GM23338 (cell line): ENCODE results near the gene SELENOS. TPM values are rescaled to one million over a fixed set of nuclear protein-coding genes. Genes with fewer than 3 reads are reported as not detected.

ENCODE experiments used
- ATAC-seq: fragments of 200-7000 bp; cut with Tn5 transposase; 3 replicates; pipeline ENCODE4 v1.9.1; 2020
- DNase-seq: peaks from one replicate; pipeline ENCODE4 v3.0.0-alpha.2; 2015; ENCODE audit warnings: low spot score
- H2AFZ ChIP-seq: fragments of 200-600 bp; sonication (generic); 2 replicates; pipeline ENCODE4 v1.8.0; 2016; ENCODE audit warnings: antibody characterized with exemption, mild to moderate bottlenecking, moderate library complexity
- H3F3A ChIP-seq: fragments of 200-600 bp; sonication (generic); replicated peaks from 2 replicates; pipeline ENCODE4 v1.8.0; 2017; ENCODE audit warnings: antibody characterized with exemption, mixed run types, low read depth
- H3K27ac ChIP-seq: fragments of 200-600 bp; sonication (generic); 2 replicates; pipeline ENCODE4 v1.6.1; 2016; ENCODE audit warnings: low read depth
- H3K27me3 ChIP-seq: fragments of 200-600 bp; sonication (generic); 2 replicates; pipeline ENCODE4 v1.8.0; 2016; ENCODE audit warnings: mild to moderate bottlenecking, mixed run types, moderate library complexity; ENCODE audit not compliant: insufficient read depth
- H3K36me3 ChIP-seq: fragments of 200-600 bp; sonication (generic); 2 replicates; pipeline ENCODE4 v1.8.0; 2016; ENCODE audit warnings: mild to moderate bottlenecking; ENCODE audit not compliant: insufficient read depth
- H3K4me1 ChIP-seq: fragments of 200-600 bp; sonication (generic); 2 replicates; pipeline ENCODE4 v1.8.0; 2016; ENCODE audit warnings: mild to moderate bottlenecking, moderate library complexity; ENCODE audit not compliant: insufficient read depth
- H3K4me2 ChIP-seq: fragments of 200-600 bp; sonication (generic); 2 replicates; pipeline ENCODE4 v1.7.1; 2017; ENCODE audit warnings: mixed run types
- H3K4me3 ChIP-seq: fragments of 200-600 bp; sonication (generic); 2 replicates; pipeline ENCODE4 v1.6.1; 2016; ENCODE audit warnings: mixed run types
- H3K79me2 ChIP-seq: fragments of 200-600 bp; sonication (generic); replicated peaks from 2 replicates; pipeline ENCODE4 v1.8.0; 2017; ENCODE audit warnings: mild to moderate bottlenecking; ENCODE audit not compliant: insufficient read depth
- H3K9me2 ChIP-seq: fragments of 200-600 bp; sonication (generic); 2 replicates; pipeline ENCODE4 v1.8.0; 2017; ENCODE audit not compliant: insufficient read depth
- H4K20me1 ChIP-seq: fragments of 200-600 bp; sonication (generic); replicated peaks from 2 replicates; pipeline ENCODE4 v1.8.0; 2017; ENCODE audit warnings: mild to moderate bottlenecking; ENCODE audit not compliant: insufficient read depth
- H3K27ac Mint-ChIP-seq: 2 replicates; pipeline ENCODE4 v1.8.0; 2020; ENCODE audit warnings: inconsistent platforms, mild to moderate bottlenecking, moderate library complexity, mixed read lengths
- H3K27me3 Mint-ChIP-seq: 3 replicates; pipeline ENCODE4 v1.8.0; 2022; ENCODE audit warnings: low read depth, mild to moderate bottlenecking, moderate library complexity, mixed read lengths, inconsistent platforms; ENCODE audit not compliant: insufficient read depth, poor library complexity
- H3K36me3 Mint-ChIP-seq: 3 replicates; pipeline ENCODE4 v1.8.0; 2021; ENCODE audit warnings: low read depth, mild to moderate bottlenecking, inconsistent platforms, moderate library complexity, mixed read lengths
- H3K4me1 Mint-ChIP-seq: 3 replicates; pipeline ENCODE4 v1.8.0; 2020; ENCODE audit warnings: mild to moderate bottlenecking, inconsistent platforms, mixed read lengths
- H3K4me3 Mint-ChIP-seq: 3 replicates; pipeline ENCODE4 v1.8.0; 2021; ENCODE audit warnings: moderate library complexity, mild to moderate bottlenecking, inconsistent platforms, mixed read lengths
- H3K9me3 Mint-ChIP-seq: 3 replicates; pipeline ENCODE4 v1.8.0; 2020; ENCODE audit warnings: moderate library complexity, mild to moderate bottlenecking, inconsistent platforms, mixed read lengths
- CREB1 ChIP-seq: fragments of 250-450 bp; sonication (Bioruptor Pico); IDR thresholded peaks from 2 replicates; pipeline ENCODE4 v1.5.0; 2020; ENCODE audit warnings: low read depth, mild to moderate bottlenecking, moderate library complexity
- CTCF ChIP-seq, 2 experiments: fragments of 200-600 bp in 1 of 2; sonication (generic) in 1 of 2; conservative IDR thresholded peaks; 2 replicates each; pipeline versions ENCODE4 v1.5.1 to v1.6.1; 2016 to 2017; ENCODE audit warnings: antibody characterized with exemption in 2 of 2, low read depth in 2 of 2, mild to moderate bottlenecking in 2 of 2, moderate library complexity in 1 of 2
- ETS1 ChIP-seq: IDR thresholded peaks from 2 replicates; pipeline ENCODE4 v1.6.1; 2016; ENCODE audit warnings: antibody characterized with exemption
- EZH2 ChIP-seq: fragments of 200-600 bp; sonication (generic); IDR thresholded peaks from one replicate; pipeline ENCODE4 v1.8.0; 2017; ENCODE audit warnings: antibody characterized with exemption, mild to moderate bottlenecking, low read depth; ENCODE audit not compliant: unreplicated experiment
- EZH2phosphoT487 ChIP-seq: fragments of 200-600 bp; sonication (generic); IDR thresholded peaks from one replicate; pipeline ENCODE4 v1.8.1; 2018; ENCODE audit warnings: antibody characterized with exemption; ENCODE audit not compliant: unreplicated experiment
- JUNB ChIP-seq: IDR thresholded peaks from one replicate; pipeline ENCODE4 v1.6.1; 2016; ENCODE audit warnings: antibody characterized with exemption; ENCODE audit not compliant: unreplicated experiment
- NANOG ChIP-seq: IDR thresholded peaks from 2 replicates; pipeline ENCODE4 v1.6.1; 2016; ENCODE audit warnings: antibody characterized with exemption, borderline replicate concordance
- POLR2AphosphoS5 ChIP-seq: IDR thresholded peaks from 2 replicates; pipeline ENCODE4 v1.6.1; 2016; ENCODE audit warnings: antibody characterized with exemption, low read depth
- REST ChIP-seq: IDR thresholded peaks from one replicate; pipeline ENCODE4 v1.6.1; 2018; ENCODE audit warnings: antibody characterized with exemption; ENCODE audit not compliant: unreplicated experiment
- STAT1 ChIP-seq: IDR thresholded peaks from one replicate; pipeline ENCODE4 v1.6.1; 2016; ENCODE audit warnings: antibody characterized with exemption; ENCODE audit not compliant: unreplicated experiment
- ZNF114 ChIP-seq: fragments of 250-450 bp; sonication (Bioruptor Pico); IDR thresholded peaks from 2 replicates; pipeline ENCODE4 v1.5.0; 2020; ENCODE audit warnings: mild to moderate bottlenecking, moderate library complexity
- ZNF331 ChIP-seq: fragments of 250-450 bp; sonication (Bioruptor Pico); IDR thresholded peaks from 2 replicates; pipeline ENCODE4 v1.5.0; 2020; ENCODE audit warnings: low read depth, mild to moderate bottlenecking, moderate library complexity
- ZNF462 ChIP-seq: fragments of 250-450 bp; sonication (Bioruptor Pico); IDR thresholded peaks from 2 replicates; pipeline ENCODE4 v1.5.0; 2020; ENCODE audit warnings: mild to moderate bottlenecking, moderate library complexity
- polyA plus RNA-seq: library from polyadenylated mRNA; unstranded; fragments of >200 nt; fragmentation: Nextera tagmentation; extraction: Ambion mirVana; gene quantifications from 2 replicates; pipeline ENCODE4 v1.2.1, GENCODE V29; 2016
- total RNA-seq: library from RNA; depleted of rRNA; stranded (reverse); fragments of >200 nt; shearing (Covaris generic); gene quantifications from 2 replicates; pipeline ENCODE4 v1.2.3, GENCODE V29; 2014

Gene SELENOS
- total and polyA plus RNA-seq, 2 experiments from 2014 or later, result 37.0 to 106 TPM

- Mint-ChIP-seq H3K4me1 (peaks cover 7% of the 10 kb centered on the region; the same call in 2 of the 3 replicates), H3K27me3 (peaks cover 7% of the 10 kb centered on the region), H3K4me3 (no peak overlapping the region), H3K9me3 (no peaks in the 10 kb centered on the region), H3K36me3 (peaks cover 51% of the 10 kb centered on the region), H3K27ac (no peak overlapping the region)
- no peak for DNase-seq
- H3K27me3 ChIP-seq, result no peaks in the 10 kb centered on the region
- peaks cover 18% of the 10 kb centered on the region for H4K20me1 ChIP-seq
- no peak overlapping the region for H3K4me2 ChIP-seq
- peaks cover 8% of the 10 kb centered on the region for H3K4me1 ChIP-seq
- H3K79me2 ChIP-seq, result peaks cover 19% of the 10 kb centered on the region
- TF ChIP-seq STAT1 (no peak), EZH2phosphoT487 (no peak), ZNF331 (no peak), EZH2 (no peak), POLR2AphosphoS5 (no peak; the same call in 1 of the 2 replicates), ETS1 (no peak), CTCF (conservative IDR thresholded peaks at IDR 0.05; ENCODE audit: low read depth in 2 of 2) (no peak), ZNF462 (no peak), ZNF114 (CRISPR knock-in tag) (no peak), CREB1 (CRISPR knock-in tag) (no peak), JUNB (no peak), REST (no peak), NANOG (no peak)
- H3F3A ChIP-seq, result peaks cover 34% of the 10 kb centered on the region
- peaks cover 34% of the 10 kb centered on the region for H3K36me3 ChIP-seq
- H3K27ac ChIP-seq, result no peak overlapping the region
- H3K4me3 ChIP-seq, result no peak overlapping the region
- no peaks in the 10 kb centered on the region for H3K9me2 ChIP-seq
- ATAC-seq, result no peak
- H2AFZ ChIP-seq, result no peak overlapping the region
Measured at GRCh38 chr15:101280007-101280406, 2.7 kb upstream of the SELENOS start.
